Measurements from ENCODE around the gene OTUD4.
A peak's percentile ranks its signal among the peaks of the same experiment; 100 is the strongest.
"Not testable (repeated sequence)": the region's sequence is repeated elsewhere in the genome, so short reads cannot be mapped to it uniquely, and the experiment has no call there.

OTUD4 gene

DNA sequence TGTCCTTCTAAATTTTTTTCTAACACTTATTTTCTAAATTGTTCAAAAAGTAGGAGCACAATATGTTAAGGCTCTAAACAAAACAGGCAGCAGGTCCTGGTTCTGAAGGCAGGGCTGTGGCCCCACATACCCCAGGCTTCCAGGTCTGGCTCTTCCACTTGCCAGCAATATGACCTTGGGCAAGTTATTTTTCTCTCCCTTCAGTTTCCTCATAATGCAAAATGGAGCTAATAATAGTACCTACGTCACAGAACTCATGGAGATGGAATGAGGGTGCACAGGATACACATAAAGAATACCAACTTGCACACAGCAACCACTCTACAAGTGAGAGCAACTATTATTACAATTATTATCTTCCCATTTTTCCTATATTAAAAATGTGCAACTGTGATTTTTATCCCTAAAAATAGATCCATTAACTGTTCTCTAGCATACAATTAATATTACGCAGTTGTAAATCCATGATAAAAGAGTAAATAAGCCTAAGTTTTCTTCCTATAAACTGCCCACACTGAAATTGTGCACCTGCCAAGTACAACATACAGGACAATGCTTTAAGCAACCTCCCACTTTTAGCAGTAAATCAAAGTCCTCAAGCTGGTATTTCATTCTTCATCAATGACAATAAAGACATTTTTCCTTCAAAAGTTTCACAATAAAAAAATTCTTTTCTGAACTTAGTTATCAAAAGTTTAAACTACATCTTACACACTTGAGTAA is 27.0 kb downstream of the OTUD4 start:
- Histone ChIP-seq H3K27me3 (ENCODE audit: insufficient read depth, poor library complexity, severe bottlenecking) (no peaks in the 10 kb centered on the region), H3K27ac (ENCODE audit: poor library complexity, severe bottlenecking) (no peak overlapping the region), H3K4me1 (ENCODE audit: insufficient read depth, poor library complexity, severe bottlenecking) (no peaks in the 10 kb centered on the region), H3K9me3 (ENCODE audit: severe bottlenecking) (no peaks in the 10 kb centered on the region), H3K4me3 (ENCODE audit: severe bottlenecking) (no peak overlapping the region), H3K36me3 (ENCODE audit: low read depth) (peaks cover 94% of the 10 kb centered on the region)
- no peak for ATAC-seq (ENCODE audit: low read depth)
- TF ChIP-seq, protein P1, sequence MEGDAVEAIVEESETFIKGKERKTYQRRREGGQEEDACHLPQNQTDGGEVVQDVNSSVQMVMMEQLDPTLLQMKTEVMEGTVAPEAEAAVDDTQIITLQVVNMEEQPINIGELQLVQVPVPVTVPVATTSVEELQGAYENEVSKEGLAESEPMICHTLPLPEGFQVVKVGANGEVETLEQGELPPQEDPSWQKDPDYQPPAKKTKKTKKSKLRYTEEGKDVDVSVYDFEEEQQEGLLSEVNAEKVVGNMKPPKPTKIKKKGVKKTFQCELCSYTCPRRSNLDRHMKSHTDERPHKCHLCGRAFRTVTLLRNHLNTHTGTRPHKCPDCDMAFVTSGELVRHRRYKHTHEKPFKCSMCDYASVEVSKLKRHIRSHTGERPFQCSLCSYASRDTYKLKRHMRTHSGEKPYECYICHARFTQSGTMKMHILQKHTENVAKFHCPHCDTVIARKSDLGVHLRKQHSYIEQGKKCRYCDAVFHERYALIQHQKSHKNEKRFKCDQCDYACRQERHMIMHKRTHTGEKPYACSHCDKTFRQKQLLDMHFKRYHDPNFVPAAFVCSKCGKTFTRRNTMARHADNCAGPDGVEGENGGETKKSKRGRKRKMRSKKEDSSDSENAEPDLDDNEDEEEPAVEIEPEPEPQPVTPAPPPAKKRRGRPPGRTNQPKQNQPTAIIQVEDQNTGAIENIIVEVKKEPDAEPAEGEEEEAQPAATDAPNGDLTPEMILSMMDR (IDR thresholded peaks at IDR 0.05; ENCODE audit: poor library complexity, severe bottlenecking), result no peak
- no peak for DNase-seq (ENCODE audit: low spot score)

DNA sequence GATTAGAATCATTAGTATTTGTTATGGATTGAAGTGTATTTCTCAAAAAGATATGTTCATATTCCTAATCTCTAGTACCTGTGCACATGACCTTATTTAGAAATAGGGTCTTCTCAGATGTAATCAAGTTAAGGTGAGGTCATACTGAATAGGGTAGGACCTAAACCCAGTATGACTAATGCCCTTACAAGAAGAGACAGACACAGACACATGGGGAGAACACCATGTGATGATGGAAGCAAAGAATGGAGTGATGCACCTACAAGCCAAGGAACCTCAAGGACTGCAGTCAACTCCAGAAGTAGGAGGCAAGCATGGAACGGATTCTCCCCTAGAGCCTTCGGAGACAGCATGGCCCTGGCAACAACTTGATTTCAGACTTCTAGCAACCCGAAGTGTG is 31.4 kb downstream of the OTUD4 start:
- no peak overlapping the region for H3K27ac ChIP-seq (ENCODE audit: poor library complexity, severe bottlenecking)
- peaks cover 99% of the 10 kb centered on the region for H3K36me3 ChIP-seq (ENCODE audit: low read depth)
- DNase-seq (ENCODE audit: low spot score) (no peak), ATAC-seq (ENCODE audit: low read depth) (no peak)
- TF ChIP-seq, protein P1 (IDR thresholded peaks at IDR 0.05; ENCODE audit: poor library complexity, severe bottlenecking), result no peak
- no peak overlapping the region for H3K4me3 ChIP-seq (ENCODE audit: severe bottlenecking)
- H3K4me1 ChIP-seq (ENCODE audit: insufficient read depth, poor library complexity, severe bottlenecking), result no peaks in the 10 kb centered on the region
- no peaks in the 10 kb centered on the region for H3K9me3 ChIP-seq (ENCODE audit: severe bottlenecking)
- no peaks in the 10 kb centered on the region for H3K27me3 ChIP-seq (ENCODE audit: insufficient read depth, poor library complexity, severe bottlenecking)

DNA sequence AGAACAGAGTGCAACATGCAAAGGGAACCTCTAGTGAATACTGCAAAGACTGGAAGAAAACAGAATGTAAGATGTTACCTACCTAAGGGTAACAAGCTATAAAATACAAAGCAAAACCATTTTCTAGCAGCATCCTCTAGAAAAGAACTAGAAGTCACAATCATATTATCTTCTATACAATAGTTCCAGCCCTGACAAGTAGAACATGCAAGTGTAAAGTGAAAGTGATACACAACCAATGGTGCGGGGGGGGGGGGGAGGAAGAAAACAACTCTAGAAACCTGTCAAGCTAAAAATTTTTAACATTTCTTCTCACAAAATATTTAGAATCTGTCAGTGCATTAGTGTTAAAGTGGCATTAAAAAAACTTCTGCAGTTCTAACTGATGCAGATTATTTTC is 44.2 kb downstream of the OTUD4 start:
- not testable (repeated sequence) for H3K4me1 ChIP-seq (ENCODE audit: insufficient read depth, poor library complexity, severe bottlenecking); H3K27ac ChIP-seq (ENCODE audit: poor library complexity, severe bottlenecking); DNase-seq (ENCODE audit: low spot score); H3K4me3 ChIP-seq (ENCODE audit: severe bottlenecking); H3K9me3 ChIP-seq (ENCODE audit: severe bottlenecking); ATAC-seq (ENCODE audit: low read depth); H3K27me3 ChIP-seq (ENCODE audit: insufficient read depth, poor library complexity, severe bottlenecking)
- peaks cover 85% of the 10 kb centered on the region for H3K36me3 ChIP-seq (ENCODE audit: low read depth)

DNA sequence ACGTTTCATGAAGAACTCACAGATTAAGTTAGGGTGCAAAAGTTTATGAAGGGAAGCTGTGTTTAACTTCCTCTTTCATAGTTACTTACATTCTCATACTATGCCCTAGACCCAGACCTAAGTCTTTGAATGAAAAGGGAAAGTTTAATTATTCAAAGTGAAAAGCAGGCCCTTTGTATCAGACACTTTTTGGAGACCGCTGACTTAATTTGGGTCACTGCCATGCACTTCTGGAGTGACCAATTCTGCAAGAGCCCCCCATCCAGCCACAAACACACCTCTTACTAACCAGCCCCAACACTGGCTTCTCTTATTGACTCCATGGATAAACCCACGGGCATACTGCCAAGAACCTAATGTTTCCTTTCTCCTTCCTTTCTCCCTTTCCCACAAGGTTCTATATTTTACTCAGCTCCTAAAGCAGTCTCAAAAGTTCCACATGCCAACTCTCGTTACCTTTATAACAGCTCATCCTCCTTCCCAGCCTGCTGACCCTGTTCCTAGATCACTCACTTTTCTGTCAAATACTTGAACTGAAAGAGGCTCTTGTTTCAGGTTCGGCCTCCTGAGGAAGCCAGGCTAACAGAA is 47.8 kb downstream of the OTUD4 start:
- ATAC-seq (ENCODE audit: low read depth) (peak; percentile 15; the same call in 1 of the 3 replicates), DNase-seq (ENCODE audit: low spot score) (no peak)
- H3K27ac ChIP-seq (ENCODE audit: poor library complexity, severe bottlenecking), result no peak overlapping the region
- peaks cover 78% of the 10 kb centered on the region for H3K36me3 ChIP-seq (ENCODE audit: low read depth)
- no peaks in the 10 kb centered on the region for H3K27me3 ChIP-seq (ENCODE audit: insufficient read depth, poor library complexity, severe bottlenecking)
- no peaks in the 10 kb centered on the region for H3K9me3 ChIP-seq (ENCODE audit: severe bottlenecking)
- TF ChIP-seq, protein P1 (IDR thresholded peaks at IDR 0.05; ENCODE audit: poor library complexity, severe bottlenecking), result no peak
- no peaks in the 10 kb centered on the region for H3K4me1 ChIP-seq (ENCODE audit: insufficient read depth, poor library complexity, severe bottlenecking)
- no peak overlapping the region for H3K4me3 ChIP-seq (ENCODE audit: severe bottlenecking)

DNA sequence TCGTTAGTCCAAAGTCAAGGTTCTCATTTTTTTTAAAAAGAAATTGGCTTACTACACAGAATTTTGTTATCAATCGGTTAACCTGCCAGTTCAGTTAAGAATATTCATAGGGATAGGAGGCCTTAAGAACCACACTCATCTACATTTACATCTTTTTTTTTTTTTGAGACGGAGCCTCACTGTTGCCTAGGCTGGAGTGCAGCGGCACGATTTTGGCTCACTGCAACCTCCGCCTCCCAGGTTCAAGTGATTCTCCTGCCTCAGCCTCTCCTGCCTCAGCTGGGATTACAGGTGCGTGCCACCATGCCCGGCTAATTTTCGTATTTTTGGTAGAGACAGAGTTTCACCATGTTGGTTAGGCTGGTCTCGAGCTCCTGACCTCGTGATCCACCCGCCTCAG is 48.5 kb downstream of the OTUD4 start:
- TF ChIP-seq, protein P1 (IDR thresholded peaks at IDR 0.05; ENCODE audit: poor library complexity, severe bottlenecking), result no peak
- no peak overlapping the region for H3K4me3 ChIP-seq (ENCODE audit: severe bottlenecking)
- H3K27ac ChIP-seq (ENCODE audit: poor library complexity, severe bottlenecking), result no peak overlapping the region
- no peak for ATAC-seq (ENCODE audit: low read depth)
- peaks cover 79% of the 10 kb centered on the region for H3K36me3 ChIP-seq (ENCODE audit: low read depth)
- H3K4me1 ChIP-seq (ENCODE audit: insufficient read depth, poor library complexity, severe bottlenecking), result no peaks in the 10 kb centered on the region
- no peaks in the 10 kb centered on the region for H3K9me3 ChIP-seq (ENCODE audit: severe bottlenecking)
- no peaks in the 10 kb centered on the region for H3K27me3 ChIP-seq (ENCODE audit: insufficient read depth, poor library complexity, severe bottlenecking)
- no peak for DNase-seq (ENCODE audit: low spot score)
